Esophagus (tissue), 2 donors: Measurements from ENCODE around the gene AMY2A. TPM values are rescaled to one million over a fixed set of nuclear protein-coding genes. Genes with fewer than 3 reads are reported as not detected.
"Not testable (repeated sequence)": the region's sequence is repeated elsewhere in the genome, so short reads cannot be mapped to it uniquely, and the experiment has no call there.

Experiments used
- H3K27ac ChIP-seq, 2 donors: one replicate each; pipeline ENCODE4 v1.5.1; 2013; ENCODE audit warnings: low read depth in 2 of 2, mild to moderate bottlenecking in 2 of 2, inconsistent platforms in 1 of 2, low read length in 1 of 2, moderate library complexity in 1 of 2
- H3K27me3 ChIP-seq, 2 donors: one replicate each; pipeline ENCODE4 v1.6.1; 2013; ENCODE audit warnings: low read length in 2 of 2, control low read depth in 1 of 2, mild to moderate bottlenecking in 1 of 2; ENCODE audit not compliant: insufficient read depth in 2 of 2, control insufficient read depth in 1 of 2
- H3K36me3 ChIP-seq, 2 donors: one replicate each; pipeline ENCODE4 v1.6.1; 2013; ENCODE audit warnings: low read length in 1 of 2; ENCODE audit not compliant: control insufficient read depth in 2 of 2, insufficient read depth in 2 of 2
- H3K4me1 ChIP-seq, 2 donors: one replicate each; pipeline ENCODE4 v1.6.1; 2013; ENCODE audit warnings: low read length in 1 of 2; ENCODE audit not compliant: control insufficient read depth in 2 of 2, insufficient read depth in 2 of 2
- H3K4me3 ChIP-seq, 2 donors: one replicate each; pipeline ENCODE4 v1.5.1; 2013; ENCODE audit warnings: low read length in 2 of 2, mild to moderate bottlenecking in 2 of 2, low read depth in 1 of 2, moderate library complexity in 1 of 2
- H3K9me3 ChIP-seq, 2 donors: one replicate each; pipeline ENCODE4 v1.6.1; 2013; ENCODE audit warnings: mild to moderate bottlenecking in 2 of 2, low read depth in 1 of 2, low read length in 1 of 2, moderate library complexity in 1 of 2; ENCODE audit not compliant: control insufficient read depth in 2 of 2, insufficient read depth in 1 of 2
- WGBS, 2 donors: extraction: QIAGEN DNeasy Blood & Tissue Kit; methylation state at CpG; one replicate each; pipeline ENCODE4 v1.1.7; 2013; 5-methylcytosine and 5-hydroxymethylcytosine counted together
- polyA plus RNA-seq, 2 donors: library from polyadenylated mRNA; stranded (reverse); fragments of 200-250 nt; gene quantifications; one replicate each; pipeline ENCODE4 v1.2.3, GENCODE V29; 2013
- donor health status: healthy with polysubstance abuse.
- donor health status: Bipolar disorder and iron deficiency.

Gene AMY2A
- polyA plus RNA-seq, 2 donors, result 0.16 TPM; not detected in 1

DNA sequence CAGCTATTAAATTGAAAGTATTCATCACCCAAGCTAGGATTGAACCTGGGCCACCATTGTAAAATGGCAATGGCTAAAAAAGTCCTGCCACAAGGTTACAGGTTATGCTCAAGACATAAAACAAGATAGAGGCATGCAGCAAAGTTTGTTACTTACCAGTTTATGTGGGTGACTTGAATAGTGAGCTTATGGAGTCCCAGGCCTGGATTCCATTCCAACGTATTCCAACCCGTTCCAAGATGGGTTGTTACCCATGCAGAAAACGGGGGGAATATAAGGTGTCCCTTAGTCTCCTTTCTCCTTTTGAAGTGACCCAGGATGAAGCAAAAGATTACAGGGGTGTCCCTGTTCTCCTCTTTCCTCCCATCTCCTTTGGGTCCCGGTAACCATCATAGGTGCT is 10.2 kb downstream of the AMY2A start:
- not testable (repeated sequence) for H3K27ac ChIP-seq, H3K36me3 ChIP-seq, H3K9me3 ChIP-seq, H3K4me3 ChIP-seq, H3K4me1 ChIP-seq, H3K27me3 ChIP-seq
- 80 to 91% methylated on average over 3 of the region's 4 CpGs for WGBS, 2 donors

DNA sequence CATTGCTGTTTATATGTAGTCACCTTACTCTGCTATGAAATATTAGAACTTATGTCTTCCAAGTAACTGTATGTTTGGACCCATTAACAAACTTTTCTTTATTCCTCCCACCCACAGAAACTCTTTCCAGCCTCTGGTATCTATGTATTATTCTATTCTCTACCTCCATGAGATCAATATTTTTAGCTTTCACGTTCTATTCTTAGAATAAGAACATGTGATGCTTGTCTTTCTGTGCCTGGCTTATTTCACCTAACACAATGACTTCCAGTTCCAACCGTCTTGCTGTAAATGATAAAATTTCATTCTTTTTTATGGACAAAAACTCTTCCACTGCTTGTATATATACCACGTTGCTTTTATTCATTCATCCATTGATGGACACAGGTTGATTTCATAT is 24.0 kb downstream of the AMY2A start:
- H3K4me1 ChIP-seq, H3K4me3 ChIP-seq, H3K27ac ChIP-seq, H3K36me3 ChIP-seq, H3K27me3 ChIP-seq, H3K9me3 ChIP-seq: not testable (repeated sequence)
- WGBS, 2 donors, result no CpG with 5 or more reads among the region's 3 CpGs

DNA sequence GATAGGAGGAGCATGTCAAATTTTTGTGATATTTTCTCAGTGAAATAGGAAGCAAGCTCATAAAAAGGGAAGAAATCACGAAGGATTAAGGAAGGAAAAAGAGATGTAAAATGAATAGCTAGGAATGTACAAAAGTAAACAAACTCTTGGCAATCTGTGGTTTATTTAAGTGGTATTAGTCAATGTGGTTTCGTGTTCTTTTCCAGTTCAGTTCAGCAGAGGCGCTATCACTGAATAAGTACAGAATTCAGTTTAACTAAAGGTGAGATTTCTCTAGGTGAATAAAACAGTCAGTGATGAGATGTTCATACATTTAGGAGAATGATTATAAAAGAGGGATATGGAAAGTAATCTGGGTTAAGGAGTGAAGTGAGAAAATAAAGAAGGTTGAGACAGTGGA is 26.7 kb downstream of the AMY2A start:
- H3K9me3 ChIP-seq, H3K4me3 ChIP-seq, H3K36me3 ChIP-seq, H3K27ac ChIP-seq, H3K27me3 ChIP-seq, H3K4me1 ChIP-seq: not testable (repeated sequence)
- WGBS, 2 donors, result no CpG with 5 or more reads among the region's 3 CpGs

DNA sequence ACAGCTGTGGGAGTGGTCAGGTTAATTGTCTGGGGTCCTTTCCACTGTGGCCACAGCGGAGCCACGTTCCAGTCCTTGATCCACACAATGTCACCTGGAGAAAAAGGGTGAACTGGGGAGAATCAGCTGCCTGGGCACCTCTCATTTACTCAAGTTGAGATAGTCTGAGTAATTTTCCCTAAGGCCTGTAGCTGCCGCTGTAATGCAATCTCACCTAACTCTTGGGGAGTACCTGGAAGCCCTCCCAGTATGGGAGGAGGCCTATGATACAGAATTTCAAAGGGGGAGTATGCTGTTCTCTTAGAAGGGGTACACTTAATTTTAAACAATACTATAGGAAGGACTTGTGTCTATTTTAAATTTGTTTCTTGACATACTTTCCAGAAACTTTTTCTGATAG is 33.1 kb downstream of the AMY2A start:
- H3K27ac ChIP-seq, H3K36me3 ChIP-seq, H3K9me3 ChIP-seq, H3K4me3 ChIP-seq, H3K27me3 ChIP-seq, H3K4me1 ChIP-seq: not testable (repeated sequence)
- no CpG with 5 or more reads among the region's 3 CpGs for WGBS, 2 donors

DNA sequence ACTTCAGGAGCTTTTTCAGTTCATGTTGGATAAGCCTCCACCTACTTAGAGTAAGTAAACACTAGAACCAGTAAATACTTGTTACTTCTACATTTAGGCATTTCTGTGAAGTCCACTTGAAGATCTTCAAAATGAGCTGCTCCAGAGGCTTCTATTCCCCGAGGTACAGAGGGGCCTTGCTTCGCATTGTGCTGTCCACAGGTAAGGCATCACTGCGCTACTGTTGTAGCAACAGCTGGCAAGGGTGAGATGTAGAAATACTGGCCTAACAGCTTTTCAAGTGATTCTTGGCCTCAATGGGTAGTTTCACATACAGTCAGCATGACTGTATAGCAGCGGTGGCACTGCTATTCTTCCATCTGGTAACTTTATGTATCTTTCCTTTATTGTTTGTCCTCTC is 33.7 kb downstream of the AMY2A start:
- H3K27ac ChIP-seq, H3K4me1 ChIP-seq, H3K4me3 ChIP-seq, H3K9me3 ChIP-seq, H3K36me3 ChIP-seq, H3K27me3 ChIP-seq: not testable (repeated sequence)
- no CpG with 5 or more reads among the region's 4 CpGs for WGBS, 2 donors

DNA sequence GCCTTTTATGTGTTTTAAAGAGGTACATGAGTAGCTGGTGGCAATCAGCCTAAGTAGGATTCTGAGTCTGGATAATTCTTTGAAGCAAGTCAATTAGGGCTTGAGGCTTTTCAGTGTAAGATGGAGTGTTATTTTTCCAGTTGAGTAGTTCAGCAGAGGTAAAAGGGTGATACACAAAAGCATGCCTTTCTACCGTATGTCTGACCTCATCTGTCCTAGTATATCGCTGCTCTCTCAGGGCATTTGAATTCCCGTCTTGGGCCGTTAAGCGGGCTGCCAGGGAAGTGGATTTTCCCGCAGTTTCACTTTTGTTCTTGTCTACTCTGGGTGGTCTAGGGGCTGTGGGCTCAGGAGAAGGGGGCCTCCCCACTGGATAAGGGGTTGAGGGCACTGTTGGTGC is 36.9 kb downstream of the AMY2A start:
- no CpG with 5 or more reads among the region's 6 CpGs for WGBS, 2 donors
- H3K4me3 ChIP-seq, H3K27ac ChIP-seq, H3K36me3 ChIP-seq, H3K9me3 ChIP-seq, H3K4me1 ChIP-seq, H3K27me3 ChIP-seq: not testable (repeated sequence)

DNA sequence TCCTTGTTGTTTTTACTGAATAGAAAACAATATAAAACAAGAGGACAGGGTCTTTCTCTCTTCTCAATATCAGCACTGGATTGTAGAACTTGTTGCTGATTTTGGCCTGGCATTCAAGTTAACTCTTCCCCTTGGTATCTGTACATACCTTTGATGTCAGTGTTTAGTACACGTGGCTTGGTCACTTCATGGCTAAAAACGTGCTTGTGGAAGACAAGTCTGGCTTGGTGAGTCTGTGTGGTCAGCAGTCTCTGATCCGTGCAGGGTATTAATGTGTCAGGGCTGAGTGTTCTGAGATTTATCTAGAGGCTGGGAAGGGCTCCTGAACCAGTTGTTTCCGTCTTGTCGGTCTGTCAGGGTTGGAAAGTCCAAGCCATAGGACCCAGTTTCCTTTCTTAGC is 38.2 kb downstream of the AMY2A start, which contains the start of gene AMY1A:
AMY1A (plus strand) TSS at position 301 of the 400 bp plus-strand sequence. CDS start 571 bp downstream, outside the sequence.
- not testable (repeated sequence) for H3K9me3 ChIP-seq, H3K4me3 ChIP-seq, H3K36me3 ChIP-seq, H3K4me1 ChIP-seq, H3K27me3 ChIP-seq, H3K27ac ChIP-seq
- no CpG with 5 or more reads among the region's 5 CpGs for WGBS, 2 donors

Other genes starting within 250 kb of the AMY2A start
- gene RNPC3, start 91.7 kb upstream of the AMY2A start, polyA plus RNA-seq, result 1 to 10 TPM; 5.8 to 8.8 TPM
- gene AMY2B, start 45.8 kb upstream of the AMY2A start, polyA plus RNA-seq, result 10 to 100 TPM in 1 of 2 donors, 1 to 10 TPM in 1; 6.8 to 16.2 TPM
- not detected for gene AMY1A, start 38.3 kb downstream of the AMY2A start, polyA plus RNA-seq
- not detected for gene AMY1B, start 78.8 kb downstream of the AMY2A start, polyA plus RNA-seq
- under 1 TPM in 1 of 2 donors, not detected in 1; 0.07 TPM for gene AMY1C, start 132.5 kb downstream of the AMY2A start, polyA plus RNA-seq